ENCODE results near the gene SLC25A25.
A peak's percentile ranks its signal among the peaks of the same experiment; 100 is the strongest.

Gene SLC25A25

GRCh38 chr9:128114326-128115186 lies 46.5 kb downstream of the SLC25A25 start:
- DNase-seq = no peak

- DNase-seq = no peak
These were observed 47.4 kb downstream of the SLC25A25 start for GRCh38 chr9:128115187-128116103.

- no peak for DNase-seq
These were observed 48.4 kb downstream of the SLC25A25 start for GRCh38 chr9:128116104-128117083.

- DNase-seq = peak; percentile 70 to 89
These were observed 49.8 kb downstream of the SLC25A25 start for GRCh38 chr9:128117613-128118471.

GRCh38 chr9:128118472-128118857 lies 50.4 kb downstream of the SLC25A25 start:
- DNase-seq = no peak

- DNase-seq = no peak
These were observed 51.1 kb downstream of the SLC25A25 start for GRCh38 chr9:128118971-128119665.

GRCh38 chr9:128120061-128120740 lies 52.2 kb downstream of the SLC25A25 start:
- no peak for DNase-seq

GRCh38 chr9:128120741-128121465 lies 52.9 kb downstream of the SLC25A25 start:
- no peak for DNase-seq

- no peak for DNase-seq
These were observed 53.4 kb downstream of the SLC25A25 start for GRCh38 chr9:128121466-128121810.

GRCh38 chr9:128121924-128122808 lies 54.1 kb downstream of the SLC25A25 start:
- no peak for DNase-seq

- DNase-seq = no peak
These were observed 54.8 kb downstream of the SLC25A25 start for GRCh38 chr9:128122809-128123175.

- DNase-seq = no peak
These were observed 55.5 kb downstream of the SLC25A25 start for GRCh38 chr9:128123451-128124080.

- DNase-seq = no peak
These were observed 56.4 kb downstream of the SLC25A25 start for GRCh38 chr9:128124451-128124850.

- peak in 1 of 2 experiments; percentile 28 for DNase-seq
These were observed 57.0 kb downstream of the SLC25A25 start for GRCh38 chr9:128124873-128125579.

- DNase-seq = no peak
These were observed 57.7 kb downstream of the SLC25A25 start for GRCh38 chr9:128125580-128126354.

- peak; percentile 18 to 76 for DNase-seq
These were observed 59.5 kb downstream of the SLC25A25 start, which contains the start of gene PTGES2 for GRCh38 chr9:128127568-128127989. Gene PTGES2, minus strand, starts transcription at chr9:128127729. Its CDS starts 12 bp downstream, at chr9:128127717.
